ENCODE data around the gene ESPN.
"Not testable (repeated sequence)": the region's sequence is repeated elsewhere in the genome, so short reads cannot be mapped to it uniquely, and the experiment has no call there.

ESPN gene

GRCh38 chr1:6391951-6392808 is 32.4 kb upstream of the ESPN start:
- Histone ChIP-seq H3K36me3 (ENCODE audit: control insufficient read depth in 1 of 2, insufficient read depth in 2 of 2, low read length in 2 of 2) (no peaks in the 10 kb centered on the region), H3K9me3 (ENCODE audit: control insufficient read depth in 1 of 2, low read length in 2 of 2) (no peaks in the 10 kb centered on the region), H3K27me3 (ENCODE audit: control insufficient read depth in 1 of 2, insufficient read depth in 2 of 2, low read length in 2 of 2) (no peaks in the 10 kb centered on the region), H3K9ac (ENCODE audit: low read depth in 1 of 2, low read length in 2 of 2) (peak overlapping the region; percentile 49 to 60), H3K4me3 (ENCODE audit: low read depth in 1 of 2, low read length in 2 of 2) (peak overlapping the region; percentile 56 to 67), H3K4me1 (ENCODE audit: control insufficient read depth in 1 of 2, insufficient read depth in 2 of 2, low read length in 2 of 2) (peaks cover 14 to 18% of the 10 kb centered on the region in 2 donors), H3K27ac (ENCODE audit: low read depth, low read length) (no peak overlapping the region)

- Histone ChIP-seq H3K27me3 (ENCODE audit: control insufficient read depth in 1 of 2, insufficient read depth in 2 of 2, low read length in 2 of 2) (no peaks in the 10 kb centered on the region), H3K9ac (ENCODE audit: low read depth in 1 of 2, low read length in 2 of 2) (peak overlapping the region; percentile 49 to 60), H3K9me3 (ENCODE audit: control insufficient read depth in 1 of 2, low read length in 2 of 2) (no peaks in the 10 kb centered on the region), H3K27ac (ENCODE audit: low read depth, low read length) (peak overlapping the region; percentile 100), H3K4me3 (ENCODE audit: low read depth in 1 of 2, low read length in 2 of 2) (peak overlapping the region; percentile 57 to 67), H3K4me1 (ENCODE audit: control insufficient read depth in 1 of 2, insufficient read depth in 2 of 2, low read length in 2 of 2) (peaks cover 14 to 18% of the 10 kb centered on the region in 2 donors), H3K36me3 (ENCODE audit: control insufficient read depth in 1 of 2, insufficient read depth in 2 of 2, low read length in 2 of 2) (no peaks in the 10 kb centered on the region)
Observed at GRCh38 chr1:6392809-6393399, 31.7 kb upstream of the ESPN start.

- H3K27ac ChIP-seq (ENCODE audit: low read depth, low read length): peak within 1 kb of the TSS; percentile 100
- peak within 1 kb of the TSS; percentile 64 to 65 for H3K9ac ChIP-seq (ENCODE audit: low read depth in 1 of 2, low read length in 2 of 2)
- H3K4me3 ChIP-seq (ENCODE audit: low read depth in 1 of 2, low read length in 2 of 2): peak within 1 kb of the TSS; percentile 67 to 71
- no peaks in the 10 kb centered on the region for H3K27me3 ChIP-seq (ENCODE audit: control insufficient read depth in 1 of 2, insufficient read depth in 2 of 2, low read length in 2 of 2)
- no peaks in the 10 kb centered on the region for H3K9me3 ChIP-seq (ENCODE audit: control insufficient read depth in 1 of 2, low read length in 2 of 2)
- peaks cover 14 to 18% of the 10 kb centered on the region in 2 donors for H3K4me1 ChIP-seq (ENCODE audit: control insufficient read depth in 1 of 2, insufficient read depth in 2 of 2, low read length in 2 of 2)
- H3K36me3 ChIP-seq (ENCODE audit: control insufficient read depth in 1 of 2, insufficient read depth in 2 of 2, low read length in 2 of 2): no peaks in the 10 kb centered on the region
Observed at GRCh38 chr1:6393400-6394187, 31.0 kb upstream of the ESPN start, which contains the start of gene ACOT7. Gene ACOT7 (minus strand): TSS chr1:6393767. CDS start chr1:6393399, 368 bp downstream.

- H3K27ac ChIP-seq (ENCODE audit: low read depth, low read length); H3K4me3 ChIP-seq (ENCODE audit: low read depth in 1 of 2, low read length in 2 of 2); H3K36me3 ChIP-seq (ENCODE audit: control insufficient read depth in 1 of 2, insufficient read depth in 2 of 2, low read length in 2 of 2); H3K27me3 ChIP-seq (ENCODE audit: control insufficient read depth in 1 of 2, insufficient read depth in 2 of 2, low read length in 2 of 2); H3K9me3 ChIP-seq (ENCODE audit: control insufficient read depth in 1 of 2, low read length in 2 of 2); H3K9ac ChIP-seq (ENCODE audit: low read depth in 1 of 2, low read length in 2 of 2): not testable (repeated sequence)
- H3K4me1 ChIP-seq (ENCODE audit: control insufficient read depth in 1 of 2, insufficient read depth in 2 of 2, low read length in 2 of 2): peaks cover 14 to 18% of the 10 kb centered on the region in 2 donors
Observed at GRCh38 chr1:6395130-6395529, 29.4 kb upstream of the ESPN start.

- H3K27ac ChIP-seq (ENCODE audit: low read depth, low read length); H3K27me3 ChIP-seq (ENCODE audit: control insufficient read depth in 1 of 2, insufficient read depth in 2 of 2, low read length in 2 of 2); H3K9ac ChIP-seq (ENCODE audit: low read depth in 1 of 2, low read length in 2 of 2); H3K9me3 ChIP-seq (ENCODE audit: control insufficient read depth in 1 of 2, low read length in 2 of 2); H3K36me3 ChIP-seq (ENCODE audit: control insufficient read depth in 1 of 2, insufficient read depth in 2 of 2, low read length in 2 of 2); H3K4me3 ChIP-seq (ENCODE audit: low read depth in 1 of 2, low read length in 2 of 2): not testable (repeated sequence)
- peaks cover 14 to 18% of the 10 kb centered on the region in 2 donors for H3K4me1 ChIP-seq (ENCODE audit: control insufficient read depth in 1 of 2, insufficient read depth in 2 of 2, low read length in 2 of 2)
Observed at GRCh38 chr1:6395781-6396244, 28.8 kb upstream of the ESPN start.

GRCh38 chr1:6396998-6397397 is 27.6 kb upstream of the ESPN start:
- no peak overlapping the region for H3K4me3 ChIP-seq (ENCODE audit: low read depth in 1 of 2, low read length in 2 of 2)
- no peak overlapping the region for H3K27ac ChIP-seq (ENCODE audit: low read depth, low read length)
- H3K9ac ChIP-seq (ENCODE audit: low read depth in 1 of 2, low read length in 2 of 2): no peak overlapping the region
- H3K9me3 ChIP-seq (ENCODE audit: control insufficient read depth in 1 of 2, low read length in 2 of 2): no peaks in the 10 kb centered on the region
- peaks cover 11 to 12% of the 10 kb centered on the region in 2 donors for H3K4me1 ChIP-seq (ENCODE audit: control insufficient read depth in 1 of 2, insufficient read depth in 2 of 2, low read length in 2 of 2)
- H3K36me3 ChIP-seq (ENCODE audit: control insufficient read depth in 1 of 2, insufficient read depth in 2 of 2, low read length in 2 of 2): no peaks in the 10 kb centered on the region
- no peaks in the 10 kb centered on the region for H3K27me3 ChIP-seq (ENCODE audit: control insufficient read depth in 1 of 2, insufficient read depth in 2 of 2, low read length in 2 of 2)

GRCh38 chr1:6397844-6398441 is 26.6 kb upstream of the ESPN start:
- Histone ChIP-seq H3K4me1 (ENCODE audit: control insufficient read depth in 1 of 2, insufficient read depth in 2 of 2, low read length in 2 of 2) (peaks cover 5% of the 10 kb centered on the region in 2 donors), H3K9ac (ENCODE audit: low read depth in 1 of 2, low read length in 2 of 2) (no peak overlapping the region), H3K27me3 (ENCODE audit: control insufficient read depth in 1 of 2, insufficient read depth in 2 of 2, low read length in 2 of 2) (no peaks in the 10 kb centered on the region), H3K27ac (ENCODE audit: low read depth, low read length) (no peak overlapping the region), H3K36me3 (ENCODE audit: control insufficient read depth in 1 of 2, insufficient read depth in 2 of 2, low read length in 2 of 2) (no peaks in the 10 kb centered on the region), H3K9me3 (ENCODE audit: control insufficient read depth in 1 of 2, low read length in 2 of 2) (no peaks in the 10 kb centered on the region), H3K4me3 (ENCODE audit: low read depth in 1 of 2, low read length in 2 of 2) (no peak overlapping the region)

GRCh38 chr1:6399294-6399693 is 25.3 kb upstream of the ESPN start:
- no peaks in the 10 kb centered on the region for H3K9me3 ChIP-seq (ENCODE audit: control insufficient read depth in 1 of 2, low read length in 2 of 2)
- no peaks in the 10 kb centered on the region for H3K27me3 ChIP-seq (ENCODE audit: control insufficient read depth in 1 of 2, insufficient read depth in 2 of 2, low read length in 2 of 2)
- no peak overlapping the region for H3K9ac ChIP-seq (ENCODE audit: low read depth in 1 of 2, low read length in 2 of 2)
- H3K27ac ChIP-seq (ENCODE audit: low read depth, low read length): no peak overlapping the region
- H3K36me3 ChIP-seq (ENCODE audit: control insufficient read depth in 1 of 2, insufficient read depth in 2 of 2, low read length in 2 of 2): no peaks in the 10 kb centered on the region
- no peak overlapping the region for H3K4me3 ChIP-seq (ENCODE audit: low read depth in 1 of 2, low read length in 2 of 2)
- H3K4me1 ChIP-seq (ENCODE audit: control insufficient read depth in 1 of 2, insufficient read depth in 2 of 2, low read length in 2 of 2): peaks cover under 1 to 1% of the 10 kb centered on the region in 2 donors

- no peak overlapping the region for H3K27ac ChIP-seq (ENCODE audit: low read depth, low read length)
- H3K4me3 ChIP-seq (ENCODE audit: low read depth in 1 of 2, low read length in 2 of 2): no peak overlapping the region
- no peaks in the 10 kb centered on the region for H3K27me3 ChIP-seq (ENCODE audit: control insufficient read depth in 1 of 2, insufficient read depth in 2 of 2, low read length in 2 of 2)
- H3K36me3 ChIP-seq (ENCODE audit: control insufficient read depth in 1 of 2, insufficient read depth in 2 of 2, low read length in 2 of 2): no peaks in the 10 kb centered on the region
- H3K9me3 ChIP-seq (ENCODE audit: control insufficient read depth in 1 of 2, low read length in 2 of 2): no peaks in the 10 kb centered on the region
- H3K9ac ChIP-seq (ENCODE audit: low read depth in 1 of 2, low read length in 2 of 2): no peak overlapping the region
- H3K4me1 ChIP-seq (ENCODE audit: control insufficient read depth in 1 of 2, insufficient read depth in 2 of 2, low read length in 2 of 2): no peaks in the 10 kb centered on the region
Observed at GRCh38 chr1:6401673-6402072, 22.9 kb upstream of the ESPN start.
